DMS53 treated with DMSO at 0.1 percent for 48 hours (cell line): ENCODE data around the gene CCDC88C.

Experiments
- DNase-seq: peaks from one replicate; lab custom pipeline; 2025; ENCODE audit not compliant: unreplicated experiment; lab: John Stamatoyannopoulos, UW

CCDC88C gene

DNA sequence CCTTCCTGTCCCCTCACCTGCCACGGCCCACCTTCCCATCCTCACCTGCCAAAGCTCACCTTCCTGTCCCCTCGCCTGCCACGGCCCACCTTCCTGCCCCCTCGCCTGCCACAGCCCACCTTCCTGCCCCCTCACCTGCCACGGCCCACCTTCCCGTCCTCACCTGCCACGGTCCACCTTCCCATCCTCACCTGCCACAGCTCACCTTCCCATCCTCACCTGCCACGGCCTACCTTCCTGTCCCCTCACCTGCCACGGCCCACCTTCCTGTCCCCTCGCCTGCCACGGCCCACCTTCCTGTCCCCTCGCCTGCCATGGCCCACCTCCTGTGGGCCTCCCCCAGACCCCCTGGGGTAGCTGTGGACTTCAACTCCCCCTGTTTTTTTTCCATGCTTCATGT lies 124.3 kb downstream of the CCDC88C start:
- DNase-seq, result no peak

DNA sequence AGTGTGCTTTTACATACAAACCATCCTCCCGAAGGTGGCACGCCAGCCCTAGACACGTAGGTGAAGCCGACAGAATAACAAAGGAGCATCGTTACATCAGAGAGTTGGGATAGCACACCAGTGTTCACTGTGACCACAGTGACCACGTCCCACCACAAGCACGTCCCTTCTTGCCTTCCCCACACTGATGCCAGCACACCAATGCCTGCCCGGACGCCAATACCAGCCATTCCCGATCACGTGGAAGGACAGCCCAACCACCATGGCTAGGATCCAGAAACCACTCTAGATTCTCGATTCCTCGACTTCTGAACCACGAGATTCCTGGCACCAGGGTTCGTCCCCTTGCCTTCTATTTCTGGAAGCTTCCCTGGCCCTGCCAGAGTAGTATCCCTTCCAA lies 125.1 kb downstream of the CCDC88C start:
- no peak for DNase-seq

DNA sequence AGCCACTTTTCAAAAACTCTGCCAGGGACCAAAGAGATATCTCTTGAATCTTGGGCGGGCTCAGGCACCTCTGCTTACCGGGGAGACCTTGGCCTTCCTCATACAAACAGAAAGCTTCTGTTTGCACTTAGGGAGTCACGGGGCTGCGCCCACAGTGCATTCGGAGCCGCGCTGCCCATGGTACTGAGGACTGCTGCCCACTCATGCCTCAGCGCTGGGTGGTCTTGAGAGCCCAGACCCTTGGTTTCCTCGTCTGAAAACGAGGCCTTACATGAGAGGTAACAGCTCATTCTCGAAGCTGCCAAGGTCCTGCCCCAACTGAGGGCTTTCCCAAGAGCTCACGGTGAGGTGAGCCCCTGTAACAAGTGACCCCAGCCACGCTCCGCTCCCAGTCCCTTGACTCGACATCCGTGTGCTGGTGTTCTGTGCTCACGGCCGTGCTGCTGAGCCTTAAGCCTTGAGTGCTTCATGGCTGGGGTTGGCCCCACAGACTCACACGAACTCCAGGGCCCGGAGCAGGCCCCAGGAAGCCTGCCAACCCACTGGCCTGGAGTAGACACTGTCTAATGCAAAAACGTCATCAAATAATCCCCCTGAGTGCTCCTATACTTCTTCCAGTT lies 125.7 kb downstream of the CCDC88C start:
- DNase-seq, result no peak

DNA sequence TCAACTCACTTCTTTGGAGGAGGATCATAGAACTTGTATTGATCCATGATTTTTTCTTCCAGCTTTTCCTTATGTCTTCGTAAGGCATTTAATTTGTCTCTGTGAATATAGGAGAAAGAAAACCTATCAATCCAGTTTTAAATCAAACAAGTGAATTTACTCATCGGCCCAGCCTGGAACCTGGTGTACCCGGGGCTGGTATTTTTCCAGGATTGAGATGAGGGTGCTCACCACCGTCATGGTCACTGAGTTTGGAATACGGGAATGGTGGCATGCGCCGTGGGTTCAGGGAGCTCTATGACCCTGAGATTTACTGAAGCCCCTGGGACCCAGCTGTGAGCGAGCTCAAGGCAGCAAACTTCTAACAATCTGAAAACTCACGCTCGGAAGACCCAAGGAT lies 126.6 kb downstream of the CCDC88C start:
- no peak for DNase-seq

DNA sequence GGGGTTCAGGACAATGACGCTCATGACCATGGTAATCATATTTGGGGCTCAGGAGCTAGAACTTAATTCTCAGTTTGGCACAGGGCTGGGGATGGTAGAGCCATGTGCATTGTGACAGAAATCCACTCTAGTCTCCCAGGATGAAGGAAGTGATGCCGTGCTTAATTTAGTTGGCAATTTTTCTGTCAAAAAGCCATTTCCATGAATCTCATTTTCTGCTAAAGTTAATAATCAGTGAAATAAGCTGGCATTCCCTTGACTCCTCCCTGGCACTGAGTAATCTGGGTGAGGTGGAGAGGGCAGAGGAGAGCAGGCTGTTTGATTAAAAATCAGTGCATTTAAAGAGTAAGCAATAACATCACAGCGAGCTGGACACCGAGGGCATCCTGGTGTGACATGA lies 128.2 kb downstream of the CCDC88C start:
- DNase-seq, result no peak

DNA sequence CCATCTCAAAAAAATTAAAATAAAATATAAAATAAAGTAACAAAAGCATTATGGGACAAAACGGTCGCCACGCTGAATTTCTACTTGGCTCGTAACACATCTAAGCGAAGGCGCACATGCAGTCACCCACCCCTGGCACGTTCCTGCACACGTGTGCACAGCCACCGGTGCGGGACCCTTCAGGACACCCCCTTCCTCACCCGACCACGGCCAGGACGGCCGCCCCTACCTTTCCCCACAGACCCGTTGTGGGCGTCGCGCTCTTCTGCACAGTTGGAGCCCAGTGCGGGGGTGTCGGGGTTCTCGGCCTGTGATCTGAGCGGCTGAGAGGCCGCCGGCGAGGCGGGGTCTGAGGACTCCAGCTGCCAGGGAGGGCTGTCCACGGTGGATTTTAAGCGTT lies 128.7 kb downstream of the CCDC88C start:
- DNase-seq, result no peak

DNA sequence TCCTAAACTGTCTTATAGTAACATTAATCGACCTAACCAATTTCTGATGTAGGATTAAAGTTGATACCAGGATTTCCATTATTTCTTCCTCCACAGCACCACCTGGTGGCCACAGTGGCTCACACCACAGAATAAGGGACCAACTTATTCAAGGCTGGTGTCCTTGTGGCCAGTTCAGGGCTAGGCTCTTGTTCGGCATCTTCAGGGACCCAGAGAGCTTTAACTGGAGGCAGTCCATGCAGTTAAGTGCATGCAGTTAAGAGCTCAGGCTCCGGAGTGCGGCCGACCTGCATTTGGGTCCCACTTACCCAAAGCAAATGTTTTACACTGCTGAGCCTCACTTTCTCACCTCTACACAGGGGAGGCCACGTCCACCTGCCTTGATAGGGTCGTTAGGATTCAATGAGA lies 131.1 kb downstream of the CCDC88C start:
- DNase-seq, result peak; percentile 55

DNA sequence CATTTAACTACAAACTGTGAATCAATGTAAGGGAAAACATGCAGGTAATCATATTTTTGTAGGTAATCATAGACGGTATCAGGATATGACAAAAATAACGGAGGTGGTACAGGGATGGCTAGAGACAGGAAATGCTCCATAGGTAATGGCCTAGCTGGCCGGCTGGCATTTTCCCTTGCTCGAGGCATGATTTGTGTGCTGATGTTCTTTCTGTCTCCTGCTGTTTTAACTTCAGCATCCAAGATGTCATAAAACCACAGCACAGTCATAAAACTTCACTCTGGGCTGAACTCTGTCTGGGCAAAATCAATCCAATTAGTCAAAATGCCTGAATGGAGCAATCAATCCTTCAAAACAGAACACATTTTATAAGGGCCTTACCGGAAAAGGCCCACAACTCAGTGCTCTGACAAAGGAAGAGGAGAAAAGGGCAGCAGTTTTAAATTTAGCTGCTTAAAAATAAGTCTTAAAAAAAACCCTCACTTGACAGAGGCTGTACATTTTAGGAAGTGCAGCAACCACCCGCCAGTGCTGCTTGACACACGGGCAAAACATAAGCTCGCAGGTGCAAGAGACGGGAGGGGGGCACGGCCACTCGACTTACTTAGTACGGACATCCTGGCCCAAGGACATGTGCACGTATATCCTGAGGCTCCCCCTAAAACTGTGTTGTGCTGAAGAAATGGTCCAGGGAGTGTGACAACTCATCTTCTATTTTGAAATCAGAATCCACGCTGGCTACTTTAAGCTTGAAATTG lies 132.7 kb downstream of the CCDC88C start:
- DNase-seq, result no peak

DNA sequence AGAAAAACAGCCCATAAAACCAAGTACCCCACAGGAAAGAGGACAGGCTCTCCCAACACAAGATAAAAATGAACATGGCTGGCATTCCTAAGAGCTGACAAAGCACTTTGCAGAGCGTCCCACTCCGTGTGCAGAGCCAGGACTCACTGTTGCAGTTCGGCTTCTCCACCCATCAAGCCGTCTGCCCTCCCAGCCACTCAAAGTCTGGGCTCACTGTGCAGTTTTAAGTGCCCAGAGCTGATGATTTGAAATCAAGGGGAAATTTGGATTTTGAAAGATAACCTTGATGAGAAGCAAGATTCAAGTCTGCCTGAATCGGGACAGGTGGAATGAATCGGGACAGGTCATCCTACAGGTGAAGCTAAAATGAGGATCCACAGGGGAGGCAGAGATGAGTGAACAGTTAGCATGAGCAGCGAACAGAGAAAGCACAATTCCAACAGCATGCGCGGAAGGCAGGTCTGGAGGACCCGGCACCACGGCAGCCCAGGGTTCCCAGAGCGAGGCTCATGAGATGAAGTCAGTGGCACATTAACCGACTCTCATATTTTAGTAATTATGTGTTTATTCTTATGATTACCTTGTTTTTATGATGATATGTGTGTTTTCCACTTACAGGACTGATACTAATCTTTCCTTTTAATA lies 133.4 kb downstream of the CCDC88C start:
- no peak for DNase-seq

DNA sequence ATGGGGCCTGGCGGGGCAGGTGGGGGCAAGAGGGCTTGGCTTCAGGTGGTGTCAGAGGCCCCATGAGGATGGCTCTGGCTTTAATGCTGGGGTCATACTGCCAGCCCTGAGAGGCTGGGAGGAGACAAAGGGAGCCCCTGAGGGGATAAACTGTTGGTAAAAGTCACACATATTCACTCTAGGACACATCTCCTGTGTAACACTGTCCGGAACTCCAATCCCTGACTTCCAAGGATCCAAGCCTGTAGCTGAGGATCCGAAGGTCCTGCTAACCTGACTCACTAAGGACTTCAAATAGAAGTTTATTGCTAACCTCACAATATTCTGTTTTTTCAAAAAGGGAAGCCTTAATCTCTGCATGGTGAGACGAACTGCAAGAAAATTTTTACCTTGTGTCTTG lies 134.0 kb downstream of the CCDC88C start:
- DNase-seq, result no peak

DNA sequence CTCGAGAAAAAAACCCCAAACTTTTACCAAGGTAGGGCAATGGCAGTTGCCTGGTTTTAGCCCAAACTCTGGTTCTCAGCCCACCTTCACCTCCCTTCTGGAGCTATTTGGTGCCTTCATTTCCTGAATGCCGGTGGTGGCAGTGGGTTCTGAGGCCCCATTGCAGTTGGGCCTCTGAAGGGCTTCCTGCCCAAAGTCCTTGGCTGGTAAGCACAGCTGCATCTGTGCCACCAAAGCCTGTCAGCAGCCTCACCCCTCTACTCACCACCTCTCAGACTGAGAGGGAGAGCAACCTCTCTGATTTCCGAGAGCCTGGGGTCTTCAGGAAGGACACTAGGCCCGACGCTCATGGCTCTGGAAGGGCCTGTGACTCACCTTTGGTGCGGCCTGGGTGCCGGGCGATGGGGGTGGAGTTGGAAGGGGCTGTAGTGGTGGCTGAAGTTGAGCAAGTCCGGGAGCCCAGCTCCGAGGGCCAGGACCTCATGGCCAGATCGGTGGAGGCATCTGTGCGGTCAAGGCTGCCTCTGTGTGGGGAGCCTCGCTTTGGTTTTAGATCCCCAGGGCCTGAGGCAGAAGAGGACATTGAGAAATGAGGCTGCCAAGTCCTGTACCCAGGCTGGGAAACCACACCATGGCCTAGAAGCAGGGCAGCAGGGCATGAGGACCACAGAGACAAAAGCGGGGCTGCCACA lies 134.5 kb downstream of the CCDC88C start:
- no peak for DNase-seq

DNA sequence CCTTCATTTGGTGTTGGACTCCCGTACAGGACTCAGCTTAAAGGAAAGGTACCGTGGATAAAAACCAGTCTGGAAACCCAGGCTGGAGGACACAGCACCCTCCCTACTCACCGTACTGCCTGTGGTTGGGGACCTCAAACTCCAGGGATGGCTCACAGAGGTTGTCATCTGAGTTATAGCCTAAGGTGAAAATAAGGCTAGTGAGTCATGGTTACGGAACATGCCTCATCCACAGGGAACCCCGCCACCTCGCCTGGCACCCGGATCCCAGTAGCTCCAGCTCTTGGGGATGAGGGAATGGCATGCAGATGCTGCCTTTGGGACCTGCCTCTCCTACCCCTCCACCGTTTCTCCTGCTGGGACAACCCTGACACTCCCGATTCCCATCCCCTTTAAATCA lies 136.3 kb downstream of the CCDC88C start:
- DNase-seq, result no peak

DNA sequence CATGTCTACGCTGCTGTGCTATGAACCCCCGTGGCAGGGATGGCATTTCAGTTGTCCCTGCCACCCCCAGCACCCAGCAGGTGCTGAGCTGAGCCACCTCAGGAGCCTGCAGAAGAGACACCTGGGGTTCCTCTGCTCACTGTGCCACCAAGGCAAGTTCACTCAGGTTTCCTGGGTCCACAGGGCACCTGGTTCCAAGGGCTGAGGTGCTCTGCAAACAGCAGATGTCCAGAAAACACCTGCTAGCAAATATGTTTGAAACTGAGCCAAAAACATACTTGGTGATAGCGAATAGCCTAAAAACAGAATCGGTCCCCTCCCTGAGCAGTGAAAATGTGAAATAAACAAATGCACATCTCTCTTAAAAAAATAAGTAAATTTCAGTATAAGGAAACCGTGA lies 137.5 kb downstream of the CCDC88C start:
- peak; percentile 60 for DNase-seq

DNA sequence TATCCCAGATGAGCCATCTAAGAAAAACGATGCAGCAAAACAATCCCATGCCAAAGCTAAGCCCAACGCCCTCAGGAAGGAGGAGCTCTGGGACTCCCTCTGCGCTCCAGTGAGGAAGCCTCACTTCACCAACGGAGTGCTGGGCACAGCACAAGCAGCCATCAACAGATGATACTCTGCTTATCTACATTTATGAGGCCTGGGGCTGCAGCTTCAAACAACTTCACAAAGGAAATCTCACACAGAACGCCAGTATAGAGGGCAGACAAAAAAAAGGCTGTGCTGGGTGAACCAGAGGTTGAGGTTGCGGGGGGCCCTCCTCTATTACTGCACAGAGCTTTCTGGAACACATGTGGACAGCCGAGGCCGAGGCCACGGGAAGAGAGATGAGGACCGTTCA lies 138.3 kb downstream of the CCDC88C start:
- DNase-seq, result no peak

DNA sequence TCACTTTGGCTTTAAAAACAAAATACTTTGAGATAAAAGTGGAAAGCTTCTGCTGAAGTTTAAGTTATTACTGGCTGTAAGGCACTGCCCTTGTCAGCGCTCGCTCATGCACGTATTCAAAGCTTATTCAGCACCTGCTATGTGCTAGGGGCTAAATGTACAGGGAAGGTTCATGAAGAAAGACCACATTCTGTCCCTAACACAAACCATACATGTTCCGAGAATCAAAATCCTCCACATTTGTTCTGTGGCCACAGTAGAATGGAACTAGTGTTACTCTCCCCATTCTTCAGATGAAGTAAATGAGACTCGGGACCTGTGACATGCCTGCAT lies 139.3 kb downstream of the CCDC88C start:
- no peak for DNase-seq

DNA sequence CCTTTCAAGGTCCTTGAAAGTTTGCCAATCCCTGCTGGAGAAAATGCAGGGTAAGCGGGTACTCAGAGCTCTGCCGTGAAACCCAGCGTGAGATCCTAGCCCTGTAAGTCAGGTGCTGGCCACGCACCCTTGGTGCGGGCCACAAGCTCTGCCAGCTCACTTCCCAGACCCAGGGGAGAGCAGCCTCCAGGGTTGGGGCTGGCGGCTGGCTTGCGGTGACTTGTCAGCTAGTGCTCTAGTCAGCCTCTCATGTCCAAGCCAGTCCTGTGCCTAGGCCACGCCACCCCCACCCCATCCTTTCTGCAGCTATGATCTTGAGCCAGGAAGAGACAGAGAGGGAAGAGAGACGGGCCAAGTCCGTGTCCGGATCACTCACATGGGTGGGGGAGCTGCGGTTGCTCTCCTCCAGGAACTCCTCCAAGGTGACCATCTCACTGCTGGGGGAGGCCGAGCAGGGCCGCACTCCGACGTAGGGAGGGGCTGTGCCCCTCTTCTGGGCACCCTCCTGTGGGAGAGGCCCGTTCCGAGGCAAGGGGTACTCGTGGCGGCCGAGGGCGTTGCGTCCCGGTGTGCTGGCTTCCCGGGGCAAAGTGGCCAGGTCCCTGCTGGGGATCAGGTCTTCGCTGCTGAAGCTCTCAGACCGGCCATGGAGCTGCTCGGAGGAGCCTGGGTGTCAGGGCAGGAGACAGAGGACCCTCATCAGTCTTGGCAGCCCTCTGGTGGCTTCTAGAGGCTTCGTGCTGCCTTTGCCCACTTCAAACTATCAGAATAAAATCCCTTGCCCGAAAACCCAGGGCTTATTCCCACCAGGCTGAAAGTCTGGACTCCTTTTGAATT lies 139.9 kb downstream of the CCDC88C start:
- DNase-seq, result no peak

DNA sequence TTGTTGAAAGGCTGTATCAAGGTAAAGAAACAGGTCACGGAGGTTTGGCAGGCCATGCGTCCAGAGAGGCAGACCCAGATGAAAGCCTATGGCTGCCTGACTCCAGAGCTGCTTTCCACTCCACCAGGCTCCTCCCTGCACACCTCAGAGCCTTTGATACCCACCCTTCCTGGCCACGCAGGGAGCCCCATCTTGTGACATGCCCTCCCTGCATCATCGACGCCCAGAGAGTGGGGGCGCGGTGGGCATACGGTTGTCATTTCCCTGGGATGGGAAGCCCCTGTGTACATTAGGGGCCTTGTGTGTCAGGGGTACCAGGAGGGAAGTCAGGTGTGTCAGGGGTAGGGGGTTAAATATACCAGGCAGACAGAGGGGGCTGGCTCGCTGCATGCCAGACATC lies 142.8 kb downstream of the CCDC88C start:
- no peak for DNase-seq

DNA sequence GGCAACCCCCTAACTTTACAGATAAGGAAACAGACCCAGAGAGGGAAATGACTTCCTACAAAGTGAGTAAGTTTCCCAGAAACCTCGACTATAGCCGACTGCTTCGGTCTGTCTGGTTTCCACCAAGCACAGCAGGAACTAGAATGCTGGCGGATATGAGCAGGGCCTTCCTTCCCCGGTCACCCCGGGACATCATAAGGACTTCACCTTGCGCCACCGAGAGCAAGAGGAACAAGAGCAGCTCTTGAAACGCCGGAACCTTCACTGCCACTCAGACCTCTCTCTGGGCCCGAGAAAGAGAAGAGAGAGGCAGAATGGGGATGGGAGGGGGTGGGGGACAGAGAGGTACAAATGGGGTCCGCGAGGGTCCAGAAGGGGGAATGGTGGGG lies 143.7 kb downstream of the CCDC88C start:
- DNase-seq, result no peak

DNA sequence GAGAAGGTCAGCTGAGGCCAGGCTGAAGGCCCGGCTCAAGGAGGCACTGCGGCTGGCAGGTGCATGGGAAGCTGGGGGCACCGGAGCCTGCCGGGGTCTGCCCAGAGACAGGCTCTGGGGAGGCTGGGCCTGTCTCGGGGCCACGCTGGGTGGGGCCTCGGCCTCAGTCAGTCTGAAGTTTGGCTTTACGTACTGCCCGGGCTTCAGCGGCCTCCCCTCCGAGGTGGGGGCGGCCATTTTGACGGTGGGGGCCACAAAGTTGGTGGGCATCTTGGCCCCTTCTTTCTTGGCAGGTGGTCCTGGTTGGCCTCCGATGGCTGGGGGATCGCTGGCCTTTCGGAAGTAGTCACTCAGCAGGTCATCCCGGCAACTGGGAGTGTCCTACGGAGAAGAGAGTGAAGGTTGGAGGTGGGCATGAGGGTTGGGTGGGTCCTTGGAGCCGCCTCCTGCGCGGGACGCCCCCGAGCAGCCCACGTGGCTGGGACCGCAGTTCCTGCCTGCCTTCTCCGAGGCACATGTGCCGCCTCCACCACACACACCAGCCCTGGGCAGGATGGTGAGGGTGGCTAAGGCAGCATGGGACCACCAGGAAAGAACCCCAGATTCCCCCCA lies 144.2 kb downstream of the CCDC88C start:
- no peak for DNase-seq

DNA sequence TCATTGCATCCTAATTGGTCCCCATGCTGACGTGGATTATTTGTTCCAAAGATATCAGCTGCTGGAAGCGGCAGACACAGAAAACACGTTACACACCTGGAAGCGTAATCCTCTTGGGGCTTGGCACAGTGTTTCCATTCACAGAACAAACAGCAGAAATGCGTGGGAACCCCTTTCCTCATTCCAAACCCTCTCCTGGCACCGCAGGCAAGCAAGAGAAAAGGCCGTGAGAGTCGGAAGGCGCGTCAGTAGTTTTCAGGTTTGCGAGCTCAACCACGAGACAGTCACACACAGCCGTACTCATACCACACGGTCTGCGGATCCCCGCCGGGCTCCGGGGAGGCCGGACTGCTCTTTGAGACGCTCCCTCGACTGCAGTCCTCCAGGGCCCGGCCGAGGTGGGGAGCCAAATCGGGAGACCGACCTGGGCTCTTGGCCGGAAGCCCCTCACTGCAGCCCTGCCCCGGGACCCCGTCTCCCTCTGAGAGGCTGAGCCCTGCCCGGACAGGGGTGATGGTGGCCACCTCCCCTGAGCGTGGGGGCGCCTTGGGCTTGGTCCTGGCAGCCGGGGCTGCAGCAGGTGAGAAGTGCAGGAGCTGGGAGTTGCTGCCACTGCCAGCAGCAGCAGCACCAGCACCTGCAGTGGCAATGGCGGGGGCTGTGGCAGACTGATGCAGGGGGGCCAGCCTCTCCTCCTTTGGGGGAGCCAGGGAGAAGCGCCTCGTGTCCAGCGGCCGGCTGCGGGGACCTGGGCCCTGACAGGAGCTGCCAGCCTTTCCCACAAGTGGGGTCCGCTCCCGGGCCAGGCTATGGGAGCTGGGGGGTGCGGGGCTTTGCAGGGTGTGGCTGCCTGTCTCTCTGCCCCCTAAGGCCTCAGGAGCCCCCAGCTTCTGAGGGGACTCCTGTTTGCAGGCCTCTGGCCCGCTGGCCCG lies 145.0 kb downstream of the CCDC88C start:
- DNase-seq, result no peak
